PC-3 (cell line): Measurements from ENCODE around the gene FHIP2A. TPM values are rescaled to one million over a fixed set of nuclear protein-coding genes. Genes with fewer than 3 reads are reported as not detected.
"Not testable (repeated sequence)": the region's sequence is repeated elsewhere in the genome, so short reads cannot be mapped to it uniquely, and the experiment has no call there.

ENCODE experiments used
- ATAC-seq: fragments of 200-7000 bp; cut with Tn5 transposase; 2 replicates; pipeline ENCODE4 v1.9.1; 2020; ENCODE audit warnings: mild to moderate bottlenecking, moderate library complexity
- BruUV-seq: library from RNA; stranded (reverse); fragments of 400-500 nt; replicated peaks from 2 replicates; lab custom pipeline; 2021; lab: Mats Ljungman, UMichigan
- CTCF ChIA-PET: fragments of 300-600 bp; sonication (Branson Sonifier 250); formaldehyde crosslinking; loops from one replicate; lab custom pipeline; 2022; ENCODE audit warnings: antibody characterized with exemption; lab: Charles Lee
- POLR2A ChIA-PET: fragments of 300-600 bp; sonication (Branson Sonifier 250); formaldehyde crosslinking; loops from one replicate; lab custom pipeline; 2022; ENCODE audit warnings: antibody characterized with exemption; ENCODE audit not compliant: unreplicated experiment; lab: Charles Lee
- DNase-seq: peaks from one replicate; pipeline ENCODE4 v3.0.0-alpha.2; 2015
- H2AFZ ChIP-seq: fragments of 300-600 bp; sonication (generic); 2 replicates; pipeline ENCODE4 v1.6.0; 2016; ENCODE audit warnings: antibody characterized with exemption, low read length
- H3F3A ChIP-seq: fragments of 300-600 bp; sonication (generic); one replicate; pipeline ENCODE4 v1.6.0; 2017; ENCODE audit warnings: antibody characterized with exemption, low read length, control low read depth, mild to moderate bottlenecking; ENCODE audit not compliant: unreplicated experiment
- H3K27ac ChIP-seq: fragments of 300-600 bp; sonication (generic); 2 replicates; pipeline ENCODE4 v1.5.1; 2016; ENCODE audit warnings: mild to moderate bottlenecking, low read length
- H3K27me3 ChIP-seq: fragments of 300-600 bp; sonication (generic); 2 replicates; pipeline ENCODE4 v1.6.1; 2016; ENCODE audit warnings: low read length, mixed read lengths
- H3K36me3 ChIP-seq: fragments of 300-600 bp; sonication (generic); 2 replicates; pipeline ENCODE4 v1.6.1; 2016; ENCODE audit warnings: low read depth, mixed run types, low read length, mixed read lengths
- H3K4me1 ChIP-seq: fragments of 300-600 bp; sonication (generic); 2 replicates; pipeline ENCODE4 v1.5.1; 2016; ENCODE audit warnings: low read length; ENCODE audit not compliant: insufficient read depth
- H3K4me2 ChIP-seq: fragments of 300-600 bp; sonication (generic); 2 replicates; pipeline ENCODE4 v1.6.0; 2016; ENCODE audit warnings: low read length
- H3K4me3 ChIP-seq: fragments of 300-600 bp; sonication (generic); 2 replicates; pipeline ENCODE4 v1.5.1; 2016; ENCODE audit warnings: mild to moderate bottlenecking, low read length, mixed read lengths
- H3K79me2 ChIP-seq: fragments of 300-600 bp; sonication (generic); 2 replicates; pipeline ENCODE4 v1.6.1; 2017; ENCODE audit warnings: low read length, mixed read lengths
- H3K9ac ChIP-seq: fragments of 300-600 bp; sonication (generic); 2 replicates; pipeline ENCODE4 v1.6.0; 2016; ENCODE audit warnings: mild to moderate bottlenecking, low read length
- H3K9me2 ChIP-seq: fragments of 300-600 bp; sonication (generic); replicated peaks from 2 replicates; pipeline ENCODE4 v1.6.1; 2016; ENCODE audit warnings: mixed run types, low read length, mixed read lengths
- H3K9me3 ChIP-seq: fragments of 300-600 bp; sonication (generic); 2 replicates; pipeline ENCODE4 v1.6.1; 2016; ENCODE audit warnings: low read length, mixed read lengths
- H4K20me1 ChIP-seq: fragments of 300-600 bp; sonication (generic); 2 replicates; pipeline ENCODE4 v1.6.1; 2016; ENCODE audit warnings: low read length, mixed read lengths
- EZH2 ChIP-seq: fragments of 300-600 bp; sonication (generic); IDR thresholded peaks from one replicate; pipeline ENCODE4 v1.6.1; 2017; ENCODE audit warnings: antibody characterized with exemption, mild to moderate bottlenecking, low read length; ENCODE audit not compliant: unreplicated experiment
- EZH2phosphoT487 ChIP-seq: fragments of 300-600 bp; sonication (generic); IDR thresholded peaks from 2 replicates; pipeline ENCODE4 v1.6.1; 2018; ENCODE audit warnings: mild to moderate bottlenecking, antibody characterized with exemption, low read length, borderline replicate concordance
- intact Hi-C: fragments of 100-400 bp; cut with micrococcal nuclease; formaldehyde crosslinking; loops from 2 replicates; pipeline ENCODE4 v1.9.0; 2023
- total RNA-seq: library from RNA; depleted of rRNA; stranded (reverse); fragments of >200 nt; gene quantifications from 2 replicates; pipeline ENCODE4 v1.2.3, GENCODE V29; 2014
- TF ChIP-seq, protein P1 (sequence below): fragments of 300-600 bp; sonication (generic); conservative IDR thresholded peaks from 2 replicates; pipeline ENCODE4 v1.5.1; 2017; ENCODE audit warnings: antibody characterized with exemption, low read depth, mild to moderate bottlenecking, low read length

Gene FHIP2A
- total RNA-seq, 1 experiment from 2014 or later: 3.7 TPM

DNA sequence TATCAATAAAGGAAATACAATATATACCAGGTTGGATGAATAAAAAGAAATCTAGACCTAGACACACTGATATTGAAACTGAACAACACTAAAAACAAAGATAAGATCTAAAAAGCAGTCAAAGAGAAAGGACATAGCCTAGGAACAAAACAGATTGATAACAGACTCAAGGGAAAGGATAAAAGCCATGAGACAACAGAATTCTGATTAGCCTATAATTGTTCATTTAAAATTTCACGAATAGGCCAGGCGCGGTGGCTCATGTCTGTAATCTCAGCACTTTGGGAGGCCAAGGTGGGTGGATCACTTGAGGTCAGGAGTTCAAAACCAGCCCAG lies 48.4 kb upstream of the FHIP2A start:
- no peak for TF ChIP-seq EZH2phosphoT487
- no peak for TF ChIP-seq EZH2
- TF ChIP-seq, protein P1, sequence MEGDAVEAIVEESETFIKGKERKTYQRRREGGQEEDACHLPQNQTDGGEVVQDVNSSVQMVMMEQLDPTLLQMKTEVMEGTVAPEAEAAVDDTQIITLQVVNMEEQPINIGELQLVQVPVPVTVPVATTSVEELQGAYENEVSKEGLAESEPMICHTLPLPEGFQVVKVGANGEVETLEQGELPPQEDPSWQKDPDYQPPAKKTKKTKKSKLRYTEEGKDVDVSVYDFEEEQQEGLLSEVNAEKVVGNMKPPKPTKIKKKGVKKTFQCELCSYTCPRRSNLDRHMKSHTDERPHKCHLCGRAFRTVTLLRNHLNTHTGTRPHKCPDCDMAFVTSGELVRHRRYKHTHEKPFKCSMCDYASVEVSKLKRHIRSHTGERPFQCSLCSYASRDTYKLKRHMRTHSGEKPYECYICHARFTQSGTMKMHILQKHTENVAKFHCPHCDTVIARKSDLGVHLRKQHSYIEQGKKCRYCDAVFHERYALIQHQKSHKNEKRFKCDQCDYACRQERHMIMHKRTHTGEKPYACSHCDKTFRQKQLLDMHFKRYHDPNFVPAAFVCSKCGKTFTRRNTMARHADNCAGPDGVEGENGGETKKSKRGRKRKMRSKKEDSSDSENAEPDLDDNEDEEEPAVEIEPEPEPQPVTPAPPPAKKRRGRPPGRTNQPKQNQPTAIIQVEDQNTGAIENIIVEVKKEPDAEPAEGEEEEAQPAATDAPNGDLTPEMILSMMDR: no peak
- no peaks in the 10 kb centered on the region for H3K9me3 ChIP-seq
- intact Hi-C loops: no loop called here
- H4K20me1 ChIP-seq: no peaks in the 10 kb centered on the region
- POLR2A ChIA-PET: no interaction called here
- H3F3A ChIP-seq: no peaks in the 10 kb centered on the region
- H3K9me2 ChIP-seq: no peaks in the 10 kb centered on the region
- no peak overlapping the region for H3K4me2 ChIP-seq
- CTCF ChIA-PET: no interaction called here
- H3K4me1 ChIP-seq: no peaks in the 10 kb centered on the region
- no peaks in the 10 kb centered on the region for H3K27me3 ChIP-seq
- no peak overlapping the region for H3K9ac ChIP-seq
- H3K27ac ChIP-seq: no peak overlapping the region
- DNase-seq: no peak
- no peak overlapping the region for H2AFZ ChIP-seq
- no peak for ATAC-seq
- no TSS peak for BruUV-seq
- no peaks in the 10 kb centered on the region for H3K36me3 ChIP-seq
- no peaks in the 10 kb centered on the region for H3K79me2 ChIP-seq
- no peak overlapping the region for H3K4me3 ChIP-seq

DNA sequence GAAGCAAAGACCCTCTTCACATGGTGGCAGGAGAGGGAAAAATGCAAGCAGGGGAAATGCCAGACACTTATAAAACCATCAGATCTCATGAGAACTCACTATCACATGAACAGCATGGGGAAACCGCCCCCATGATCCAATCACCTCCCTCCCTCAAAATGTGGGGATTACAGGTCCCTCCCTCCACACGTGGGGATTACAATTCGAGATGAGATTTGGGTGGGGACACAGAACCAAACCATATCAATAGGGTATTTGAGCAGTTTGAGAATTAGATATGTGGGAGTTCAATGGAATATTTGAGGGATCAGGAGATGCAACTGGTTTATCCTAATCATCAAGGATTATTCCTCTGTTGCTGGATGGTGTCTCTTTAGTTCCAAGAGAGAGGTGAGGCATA lies 46.5 kb upstream of the FHIP2A start:
- H3K27ac ChIP-seq, H3F3A ChIP-seq, H2AFZ ChIP-seq, H3K79me2 ChIP-seq, H3K4me2 ChIP-seq, H3K9me3 ChIP-seq, CTCF ChIA-PET, H3K27me3 ChIP-seq, ATAC-seq, H3K9me2 ChIP-seq, H4K20me1 ChIP-seq, DNase-seq, POLR2A ChIA-PET, H3K4me3 ChIP-seq, BruUV-seq, H3K36me3 ChIP-seq, H3K9ac ChIP-seq: not testable (repeated sequence)
- H3K4me1 ChIP-seq: peaks cover 15% of the 10 kb centered on the region
- intact Hi-C loops: loop anchor here (5.0 kb wide), 1 partner anchor 143 kb away; no protein-coding TSS in a partner anchor

DNA sequence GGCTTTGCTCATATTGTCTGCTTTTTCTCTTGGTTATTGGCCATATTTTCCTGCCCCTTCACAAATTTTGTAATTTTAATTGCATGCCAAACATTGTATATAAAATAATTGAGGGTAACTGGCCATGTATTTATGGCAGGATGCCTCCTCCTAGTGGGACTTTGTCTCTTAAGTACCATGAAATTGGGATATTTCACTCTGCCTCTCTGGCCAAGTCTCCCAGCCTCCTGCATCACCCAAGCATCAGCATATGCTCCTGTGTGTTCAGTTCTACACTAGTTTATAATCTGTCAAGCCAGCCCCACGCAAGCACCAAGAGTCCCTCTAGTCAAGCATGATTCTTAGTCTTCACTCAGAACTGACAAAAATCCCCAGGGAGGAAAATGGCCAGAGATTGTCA lies 44.2 kb upstream of the FHIP2A start:
- ChIA-PET POLR2A (no interaction called here), CTCF (no interaction called here)
- intact Hi-C loops: loop anchor here (5.0 kb wide), 1 partner anchor 145 kb away; no protein-coding TSS in a partner anchor
- Histone ChIP-seq H4K20me1 (no peaks in the 10 kb centered on the region), H3K9ac (no peak overlapping the region), H3K36me3 (no peaks in the 10 kb centered on the region), H3K27ac (no peak overlapping the region), H3F3A (no peaks in the 10 kb centered on the region), H3K9me2 (no peaks in the 10 kb centered on the region), H2AFZ (no peak overlapping the region), H3K4me3 (no peak overlapping the region), H3K4me1 (peaks cover 24% of the 10 kb centered on the region), H3K27me3 (no peaks in the 10 kb centered on the region), H3K9me3 (no peaks in the 10 kb centered on the region), H3K79me2 (no peaks in the 10 kb centered on the region), H3K4me2 (no peak overlapping the region)
- no TSS peak for BruUV-seq
- TF ChIP-seq, protein P1: no peak
- TF ChIP-seq EZH2phosphoT487 (no peak), EZH2 (no peak)
- DNase-seq: no peak
- ATAC-seq: no peak
